GM12891 (cell line): ENCODE data around the gene FAM81B.

ENCODE experiments used
- POLR2AphosphoS5 ChIP-seq: IDR thresholded peaks from 2 replicates; pipeline ENCODE4 v1.6.1; 2011; ENCODE audit warnings: low read depth, low read length, control low read depth
- SPI1 ChIP-seq: IDR thresholded peaks from 2 replicates; pipeline ENCODE4 v1.6.1; 2011; ENCODE audit warnings: low read depth, low read length, control low read depth

- no peak for TF ChIP-seq POLR2AphosphoS5
- TF ChIP-seq SPI1, result no peak
These were observed 10.5 kb downstream of the FAM81B start for GRCh38 chr5:95401626-95402025.
